Endothelial cell of umbilical vein (primary cell): ENCODE data around the gene PTPRT. TPM values are rescaled to one million over a fixed set of nuclear protein-coding genes. Genes with fewer than 3 reads are reported as not detected.
"Not testable (repeated sequence)": the region's sequence is repeated elsewhere in the genome, so short reads cannot be mapped to it uniquely, and the experiment has no call there.

ENCODE experiments used
- BruUV-seq: library from RNA; stranded (reverse); fragments of 400-500 nt; replicated peaks from 2 replicates; lab custom pipeline; 2021; lab: Mats Ljungman, UMichigan
- CTCF ChIA-PET: fragments of 300-600, 350-600 bp; sonication (Branson Sonifier 250); formaldehyde crosslinking; loops from one replicate; lab custom pipeline; 2021; ENCODE audit warnings: antibody characterized with exemption, inconsistent platforms; lab: Charles Lee
- POLR2A ChIA-PET: fragments of 300-600, 350-600 bp; sonication (Branson Sonifier 250); formaldehyde crosslinking; loops from one replicate; lab custom pipeline; 2021; ENCODE audit warnings: antibody characterized with exemption, inconsistent platforms; lab: Charles Lee
- DNase-seq: peaks from one replicate; pipeline ENCODE4 v3.0.0-alpha.2; 2011; ENCODE audit warnings: low read depth, low spot score
- FAIRE-seq: peaks from 2 replicates; lab custom pipeline; 2011; peaks lifted over from hg19 to GRCh38; lab: Jason Lieb, UNC
- H2AFZ ChIP-seq: 2 replicates; pipeline ENCODE4 v1.6.0; 2012; ENCODE audit warnings: low read depth, low read length, control low read depth, inconsistent platforms
- H3K27ac ChIP-seq: 2 replicates; pipeline ENCODE4 v1.5.1; 2011; ENCODE audit warnings: low read depth, mild to moderate bottlenecking, control low read depth, low read length, moderate library complexity; ENCODE audit not compliant: insufficient read depth
- H3K27me3 ChIP-seq, 2 experiments: 2 replicates each; pipeline versions ENCODE4 v1.6.0 to v1.6.1; 2011; ENCODE audit warnings: low read length in 2 of 2, mixed read lengths in 1 of 2; ENCODE audit not compliant: control insufficient read depth in 2 of 2, insufficient read depth in 2 of 2
- H3K36me3 ChIP-seq, 2 experiments: 2 replicates in 1 of 2; 3 replicates in 1 of 2; pipeline ENCODE4 v1.5.1; 2011; ENCODE audit warnings: low read length in 2 of 2, mild to moderate bottlenecking in 1 of 2, moderate library complexity in 1 of 2; ENCODE audit not compliant: control insufficient read depth in 2 of 2, insufficient read depth in 2 of 2; ENCODE audit errors: extremely low read depth in 1 of 2
- H3K4me1 ChIP-seq: 3 replicates; pipeline ENCODE4 v1.5.1; 2011; ENCODE audit warnings: mild to moderate bottlenecking, low read length; ENCODE audit not compliant: control insufficient read depth, insufficient read depth; ENCODE audit errors: extremely low read depth
- H3K4me2 ChIP-seq: 2 replicates; pipeline ENCODE4 v1.6.1; 2011; ENCODE audit warnings: low read length, control low read depth, mixed read lengths; ENCODE audit not compliant: insufficient read depth
- H3K4me3 ChIP-seq, 3 experiments: fragments of 200-600 bp in 1 of 3; sonication (generic), shearing (Covaris generic) in 1 of 3; replicated peaks in 1 of 3; 2 replicates each; pipeline ENCODE4 v1.5.1; 2011 to 2016; ENCODE audit warnings: control low read depth in 3 of 3, low read length in 3 of 3, mild to moderate bottlenecking in 2 of 3, inconsistent platforms in 1 of 3, low read depth in 1 of 3, moderate library complexity in 1 of 3; ENCODE audit not compliant: insufficient read depth in 1 of 3
- H3K79me2 ChIP-seq: 2 replicates; pipeline ENCODE4 v1.6.0; 2012; ENCODE audit warnings: low read length, inconsistent platforms; ENCODE audit not compliant: control insufficient read depth, insufficient read depth
- H3K9ac ChIP-seq: replicated peaks from 2 replicates; pipeline ENCODE3; 2011; ENCODE audit warnings: low read length, control low read depth; ENCODE audit not compliant: insufficient read depth; ENCODE audit errors: extremely low read depth
- H3K9me1 ChIP-seq: replicated peaks from 3 replicates; pipeline ENCODE4 v1.6.0; 2011; ENCODE audit warnings: mild to moderate bottlenecking, low read length; ENCODE audit not compliant: control insufficient read depth, insufficient read depth; ENCODE audit errors: extremely low read depth
- H3K9me3 ChIP-seq: replicated peaks from 2 replicates; pipeline ENCODE4 v1.5.1; 2012; ENCODE audit warnings: low read length, inconsistent platforms; ENCODE audit not compliant: control insufficient read depth, insufficient read depth
- H4K20me1 ChIP-seq: replicated peaks from 2 replicates; pipeline ENCODE3; 2011; ENCODE audit warnings: mild to moderate bottlenecking, low read length; ENCODE audit not compliant: control insufficient read depth, insufficient read depth; ENCODE audit errors: extremely low read depth
- EZH2 ChIP-seq: IDR thresholded peaks from 2 replicates; pipeline ENCODE4 v1.6.1; 2012; ENCODE audit warnings: borderline replicate concordance, low read depth, mild to moderate bottlenecking, moderate library complexity, low read length, inconsistent platforms; ENCODE audit not compliant: severe bottlenecking
- FOS ChIP-seq: IDR thresholded peaks from 2 replicates; pipeline ENCODE4 v1.6.1; 2011; ENCODE audit warnings: mild to moderate bottlenecking, low read length, moderate library complexity, borderline replicate concordance; ENCODE audit not compliant: insufficient read depth
- GATA2 ChIP-seq: IDR thresholded peaks from 2 replicates; pipeline ENCODE4 v1.7.0; 2011; ENCODE audit warnings: low read depth, mild to moderate bottlenecking, moderate library complexity, mixed read lengths, low read length; ENCODE audit not compliant: insufficient read length, insufficient read depth
- JUN ChIP-seq: IDR thresholded peaks from 2 replicates; pipeline ENCODE4 v1.6.1; 2011; ENCODE audit warnings: borderline replicate concordance, low read depth; ENCODE audit not compliant: insufficient read length, insufficient read depth
- MYC ChIP-seq: IDR thresholded peaks from one replicate; pipeline ENCODE4 v1.6.1; 2011; ENCODE audit warnings: mild to moderate bottlenecking, low read depth, low read length
- POLR2A ChIP-seq: IDR thresholded peaks from 2 replicates; pipeline ENCODE4 v1.6.1; 2012; ENCODE audit warnings: low read depth, mild to moderate bottlenecking, control low read depth, low read length
- POLR2AphosphoS5 ChIP-seq: IDR thresholded peaks from 2 replicates; pipeline ENCODE4 v1.6.1; 2012; ENCODE audit warnings: low read depth, mild to moderate bottlenecking, control low read depth, low read length, moderate library complexity; ENCODE audit not compliant: insufficient read depth
- dilution Hi-C: fragments of 300-500 bp; cut with MboI; formaldehyde crosslinking; loops from one replicate; pipeline ENCODE4 v1.15.0; 2019; ENCODE audit warnings: low sequenced_read_pairs; ENCODE audit not compliant: extremely low pct_ligation_motif_present
- intact Hi-C: fragments of 100-400 bp; cut with micrococcal nuclease; formaldehyde crosslinking; loops from one replicate; pipeline ENCODE4 v1.10.0; 2022
- polyA plus RNA-seq, 4 experiments: library from polyadenylated mRNA; depleted of rRNA in 3 of 4; stranded (reverse) in 3 of 4; unstranded in 1 of 4; fragments of >200 nt; gene quantifications; 2 replicates each; pipeline versions ENCODE4 v1.2.1 to v1.2.3, GENCODE V29; 2011 to 2012; ENCODE audit warnings: missing spikeins in 1 of 4
- total RNA-seq: library from RNA; stranded (reverse); gene quantifications from 2 replicates; pipeline ENCODE4 v1.2.3, GENCODE V29; 2021
- TF ChIP-seq, protein P1 (sequence below): IDR thresholded peaks from 2 replicates; pipeline ENCODE4 v1.6.1; 2011; ENCODE audit not compliant: insufficient read depth, insufficient read length
- TF ChIP-seq, protein P2 (sequence below), 2 donors: IDR thresholded peaks; 1 replicate in 1 of 2; 2 replicates in 1 of 2; pipeline ENCODE4 v1.5.1; 2011; ENCODE audit warnings: low read length in 2 of 2, mild to moderate bottlenecking in 2 of 2, moderate library complexity in 2 of 2, control low read depth in 1 of 2, inconsistent platforms in 1 of 2, low read depth in 1 of 2; ENCODE audit not compliant: insufficient read depth in 1 of 2; ENCODE audit errors: extremely low read depth in 1 of 2

Gene PTPRT
- total and polyA plus RNA-seq, 2 donors (not counting 3 experiments of a cell fraction or from before 2014, with no cell fraction given): not detected

DNA sequence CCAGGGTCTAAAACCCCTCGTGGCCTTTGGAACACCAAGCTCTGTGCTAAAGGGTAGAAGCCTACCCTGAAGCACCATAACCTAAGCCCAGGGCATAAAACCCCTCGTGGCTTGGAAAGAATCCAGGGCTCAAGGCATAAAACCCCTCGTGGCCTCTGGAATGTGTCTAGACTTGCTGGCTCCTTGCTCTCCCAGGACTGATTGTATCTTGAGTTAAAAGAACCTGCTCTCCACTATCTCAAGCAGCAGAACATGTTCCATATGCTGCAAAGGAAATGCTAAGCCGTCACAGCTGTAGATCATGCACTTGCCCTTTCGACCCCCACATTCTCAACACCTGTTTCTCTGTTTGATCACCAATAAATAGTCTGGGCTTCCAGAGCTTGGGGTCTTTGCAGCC lies 288.9 kb downstream of the PTPRT start:
- H3K9me1 ChIP-seq, dilution Hi-C loops, H3K4me3 ChIP-seq, H3K79me2 ChIP-seq, intact Hi-C loops, DNase-seq, H3K9ac ChIP-seq, H3K36me3 ChIP-seq, H3K9me3 ChIP-seq, H2AFZ ChIP-seq, H4K20me1 ChIP-seq, CTCF ChIA-PET, H3K27me3 ChIP-seq, H3K27ac ChIP-seq, POLR2A ChIA-PET, BruUV-seq, FAIRE-seq, H3K4me1 ChIP-seq, H3K4me2 ChIP-seq: not testable (repeated sequence)

DNA sequence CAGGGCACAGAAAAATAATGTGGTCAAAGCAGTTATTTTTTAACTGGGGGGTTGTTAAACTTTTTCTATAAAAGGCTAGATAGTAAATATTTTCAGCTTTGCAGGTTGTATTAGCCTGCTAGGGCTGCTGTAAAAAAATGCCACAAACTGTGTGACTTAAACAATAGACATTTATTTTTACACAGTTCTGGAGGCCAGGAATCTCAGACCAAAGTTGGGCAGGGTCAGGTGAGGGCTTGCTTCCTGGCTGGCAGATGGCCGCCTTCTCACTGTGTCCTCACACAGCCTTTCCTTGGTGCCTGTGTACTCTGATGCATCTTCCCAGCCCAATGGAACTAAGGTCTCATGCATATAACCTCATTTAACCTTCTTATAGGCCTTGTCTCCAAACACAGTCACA lies 294.7 kb downstream of the PTPRT start:
- Histone ChIP-seq H3K27me3 (no peaks in the 10 kb centered on the region), H2AFZ (no peak overlapping the region), H3K4me1 (no peaks in the 10 kb centered on the region), H3K27ac (no peak overlapping the region), H3K4me2 (no peak overlapping the region), H3K9ac (no peak overlapping the region), H3K9me1 (no peaks in the 10 kb centered on the region), H3K4me3 (no peak overlapping the region), H3K9me3 (peaks cover 8% of the 10 kb centered on the region), H3K36me3 (no peaks in the 10 kb centered on the region), H4K20me1 (no peaks in the 10 kb centered on the region), H3K79me2 (no peaks in the 10 kb centered on the region)
- no peak for FAIRE-seq
- no peak for DNase-seq
- CTCF ChIA-PET: no interaction called here
- TF ChIP-seq MYC: no peak
- no peak for TF ChIP-seq POLR2A
- TF ChIP-seq JUN: no peak
- no peak for TF ChIP-seq FOS
- TF ChIP-seq EZH2: no peak
- no peak for TF ChIP-seq POLR2AphosphoS5
- TF ChIP-seq, protein P1, sequence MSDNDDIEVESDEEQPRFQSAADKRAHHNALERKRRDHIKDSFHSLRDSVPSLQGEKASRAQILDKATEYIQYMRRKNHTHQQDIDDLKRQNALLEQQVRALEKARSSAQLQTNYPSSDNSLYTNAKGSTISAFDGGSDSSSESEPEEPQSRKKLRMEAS: no peak
- TF ChIP-seq, protein P2, sequence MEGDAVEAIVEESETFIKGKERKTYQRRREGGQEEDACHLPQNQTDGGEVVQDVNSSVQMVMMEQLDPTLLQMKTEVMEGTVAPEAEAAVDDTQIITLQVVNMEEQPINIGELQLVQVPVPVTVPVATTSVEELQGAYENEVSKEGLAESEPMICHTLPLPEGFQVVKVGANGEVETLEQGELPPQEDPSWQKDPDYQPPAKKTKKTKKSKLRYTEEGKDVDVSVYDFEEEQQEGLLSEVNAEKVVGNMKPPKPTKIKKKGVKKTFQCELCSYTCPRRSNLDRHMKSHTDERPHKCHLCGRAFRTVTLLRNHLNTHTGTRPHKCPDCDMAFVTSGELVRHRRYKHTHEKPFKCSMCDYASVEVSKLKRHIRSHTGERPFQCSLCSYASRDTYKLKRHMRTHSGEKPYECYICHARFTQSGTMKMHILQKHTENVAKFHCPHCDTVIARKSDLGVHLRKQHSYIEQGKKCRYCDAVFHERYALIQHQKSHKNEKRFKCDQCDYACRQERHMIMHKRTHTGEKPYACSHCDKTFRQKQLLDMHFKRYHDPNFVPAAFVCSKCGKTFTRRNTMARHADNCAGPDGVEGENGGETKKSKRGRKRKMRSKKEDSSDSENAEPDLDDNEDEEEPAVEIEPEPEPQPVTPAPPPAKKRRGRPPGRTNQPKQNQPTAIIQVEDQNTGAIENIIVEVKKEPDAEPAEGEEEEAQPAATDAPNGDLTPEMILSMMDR (IDR thresholded peaks at IDR 0.05; ENCODE audit: extremely low read depth in 1 of 2, insufficient read depth in 1 of 2, low read depth in 1 of 2, low read length in 2 of 2): no peak
- TF ChIP-seq GATA2: no peak
- intact Hi-C loops (no loop called here), dilution Hi-C loops (no loop called here)
- BruUV-seq: no TSS peak
- POLR2A ChIA-PET: no interaction called here
